Endometrial microvascular endothelial cells (primary cell): Measurements from ENCODE around the gene ABHD2. TPM values are rescaled to one million over a fixed set of nuclear protein-coding genes. Genes with fewer than 3 reads are reported as not detected.
"Not testable (repeated sequence)": the region's sequence is repeated elsewhere in the genome, so short reads cannot be mapped to it uniquely, and the experiment has no call there.

Experiments used
- in situ Hi-C: cut with HindIII; loops from 2 replicates; pipeline ENCODE4 v1.10.0; 2017; ENCODE audit warnings: low sequenced_read_pairs, low pct_unique_long_range_greater_than_20kb; ENCODE audit errors: inconsistent ontology term
- total RNA-seq: library from RNA; depleted of rRNA; stranded (reverse); fragments of >200 nt; gene quantifications from one replicate; pipeline ENCODE4 v1.2.3, GENCODE V29; 2015; ENCODE audit errors: inconsistent ontology term

The ABHD2 gene
- total RNA-seq, 1 donor from 2014 or later = 62.9 TPM

GRCh38 chr15:89113296-89114024, 25.2 kb downstream of the ABHD2 start:
- in situ Hi-C loops = no loop called here

DNA sequence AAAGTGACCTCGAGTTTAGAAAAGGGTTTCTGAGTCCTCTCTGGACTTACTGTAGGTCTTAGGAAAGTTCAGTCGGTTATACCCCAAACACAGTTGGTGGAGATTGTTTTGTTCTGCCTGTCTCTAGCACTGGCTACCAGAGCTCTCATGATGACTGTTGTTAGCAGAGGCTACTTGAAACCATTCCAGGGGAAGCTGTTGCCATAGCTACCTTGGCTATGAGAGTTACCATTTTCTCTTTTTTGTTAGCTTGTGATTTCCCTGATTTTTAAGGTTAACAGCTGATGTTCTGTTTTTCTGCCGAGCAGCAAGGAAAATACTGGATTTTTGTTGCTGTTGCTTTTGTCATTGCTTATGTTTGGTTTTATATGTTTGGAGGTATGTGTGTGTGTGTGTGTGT, 26.7 kb downstream of the ABHD2 start:
- in situ Hi-C loops = no loop called here

- in situ Hi-C loops = no loop called here
Measured at GRCh38 chr15:89115547-89115946, 27.3 kb downstream of the ABHD2 start.

DNA sequence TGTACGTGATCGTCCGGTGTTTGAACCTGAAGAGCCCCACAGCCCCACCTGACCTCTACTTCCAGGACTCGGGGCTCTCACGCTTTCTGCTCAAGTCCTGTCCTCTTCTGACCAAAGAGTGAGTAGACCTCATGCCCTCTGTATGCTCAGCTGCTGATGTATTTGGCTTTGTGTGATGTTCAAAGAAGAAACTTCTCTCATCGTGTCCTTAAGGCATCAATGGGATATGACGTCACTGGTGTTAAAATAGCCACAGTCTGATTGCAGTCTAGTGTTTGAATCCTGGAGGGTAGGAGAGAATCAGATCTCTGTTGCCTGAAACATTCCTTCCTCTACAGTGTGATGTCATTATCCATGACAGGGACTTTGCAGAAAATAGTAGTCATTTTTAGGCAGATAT, 28.1 kb downstream of the ABHD2 start:
- in situ Hi-C loops = no loop called here

- in situ Hi-C loops = no loop called here
Measured at GRCh38 chr15:89117790-89118189, 29.5 kb downstream of the ABHD2 start.

GRCh38 chr15:89118481-89118989, 30.3 kb downstream of the ABHD2 start:
- in situ Hi-C loops = no loop called here

GRCh38 chr15:89119489-89120478, 31.5 kb downstream of the ABHD2 start:
- in situ Hi-C loops = no loop called here

GRCh38 chr15:89120479-89121000, 32.3 kb downstream of the ABHD2 start:
- in situ Hi-C loops = not testable (repeated sequence)

GRCh38 chr15:89121414-89121813, 33.2 kb downstream of the ABHD2 start:
- in situ Hi-C loops = no loop called here

DNA sequence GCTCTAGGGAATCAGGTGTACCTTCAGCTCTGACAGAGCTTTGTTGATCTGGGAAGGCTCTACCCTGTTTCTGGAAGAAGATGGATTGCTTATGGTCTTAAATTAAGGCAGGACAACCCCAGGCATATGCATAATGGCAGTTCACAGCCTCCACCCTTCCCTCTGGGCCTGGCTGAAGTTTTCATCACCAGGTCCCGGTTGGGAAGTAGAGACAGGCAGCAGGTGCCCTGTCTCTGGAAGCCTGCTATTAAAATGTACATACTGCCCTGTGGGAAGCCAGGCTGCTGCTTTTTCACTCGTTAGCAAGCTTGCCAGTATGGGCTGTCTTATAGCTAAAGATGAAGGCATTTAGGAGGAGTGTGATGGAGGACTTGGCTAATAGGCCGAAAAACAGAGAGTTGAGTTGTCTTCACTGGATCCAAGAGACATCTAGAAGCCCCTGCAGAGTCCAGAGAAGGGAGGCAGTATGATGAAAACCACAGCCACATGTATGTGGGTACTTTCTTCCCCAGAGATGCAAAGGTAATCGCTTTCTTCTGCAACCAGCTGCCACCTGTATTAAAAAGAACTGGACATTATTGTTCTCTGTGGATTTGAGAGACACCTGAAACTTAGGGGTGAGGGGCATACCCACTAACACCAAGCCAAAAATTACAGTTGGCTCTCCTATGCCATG, 34.4 kb downstream of the ABHD2 start:
- in situ Hi-C loops = no loop called here

DNA sequence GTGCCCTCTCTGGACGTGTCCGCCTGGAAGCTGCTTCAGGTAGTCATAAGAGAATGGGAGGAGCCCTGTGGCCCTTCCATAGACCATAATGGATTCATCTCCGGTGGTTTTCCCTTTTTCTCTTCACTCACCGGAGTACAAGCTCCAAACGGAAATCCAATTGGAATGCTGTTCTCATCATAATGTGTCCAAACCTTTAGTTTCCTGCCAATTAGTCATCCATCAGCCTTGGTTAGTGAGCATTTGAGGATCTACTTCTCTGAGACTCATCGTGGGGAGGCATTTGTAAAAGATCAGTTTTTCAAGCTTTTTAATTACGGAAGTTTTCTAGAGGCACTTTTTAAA, 34.9 kb downstream of the ABHD2 start:
- in situ Hi-C loops = no loop called here

DNA sequence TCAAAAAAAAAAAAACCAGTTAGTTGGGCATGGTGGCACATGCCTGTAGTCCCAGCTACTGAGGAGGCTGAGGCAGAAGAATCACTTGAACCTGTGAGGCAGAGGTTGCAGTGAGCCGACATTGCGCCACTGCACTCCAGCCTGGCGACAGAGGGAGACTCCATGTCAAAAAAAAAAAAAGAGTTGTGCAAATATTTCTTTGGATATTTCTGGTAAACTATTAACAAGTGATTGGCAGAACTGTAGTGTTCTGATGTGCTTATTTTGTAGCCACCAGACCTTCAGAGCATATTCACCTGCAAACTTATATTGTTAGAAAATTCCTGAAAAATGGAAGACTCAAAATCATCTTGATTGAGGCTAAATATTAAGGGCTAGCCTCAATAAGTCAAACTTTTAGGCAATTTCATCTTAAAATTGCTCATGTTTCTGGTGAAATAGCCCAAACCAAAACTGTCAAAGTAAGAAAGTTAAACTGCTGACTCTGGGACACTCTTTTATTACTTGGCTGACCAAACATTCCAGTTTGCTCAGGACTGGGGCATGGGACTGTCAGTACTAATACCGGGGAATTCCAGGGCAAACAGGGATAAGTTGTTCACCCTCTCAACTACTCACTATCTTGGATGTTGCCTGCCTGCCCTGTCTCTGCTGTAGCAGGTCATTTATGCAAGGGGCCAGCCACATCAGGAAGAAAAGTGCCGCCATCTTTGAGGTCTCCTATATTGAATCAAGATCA, 37.0 kb downstream of the ABHD2 start:
- in situ Hi-C loops = no loop called here

DNA sequence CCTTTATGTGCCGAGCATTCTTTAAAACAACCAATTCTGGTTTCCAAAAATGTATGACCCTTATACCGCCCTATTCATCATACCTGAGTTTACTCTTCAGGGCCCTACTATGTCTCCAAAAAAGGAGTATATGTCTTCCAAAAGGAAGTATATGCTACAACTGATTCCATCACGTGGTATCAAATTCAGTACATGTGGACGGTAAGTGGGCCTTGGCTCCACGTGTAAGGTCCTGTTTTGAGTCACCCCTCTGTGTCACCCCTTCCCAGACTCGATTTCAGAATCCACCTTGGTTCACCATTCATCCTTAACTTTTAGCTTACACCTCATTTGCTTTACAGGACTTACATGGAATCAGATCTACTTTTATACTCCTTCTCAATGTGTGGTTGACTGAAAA, 37.8 kb downstream of the ABHD2 start:
- in situ Hi-C loops = no loop called here

GRCh38 chr15:89127054-89127702, 38.9 kb downstream of the ABHD2 start:
- in situ Hi-C loops = no loop called here

DNA sequence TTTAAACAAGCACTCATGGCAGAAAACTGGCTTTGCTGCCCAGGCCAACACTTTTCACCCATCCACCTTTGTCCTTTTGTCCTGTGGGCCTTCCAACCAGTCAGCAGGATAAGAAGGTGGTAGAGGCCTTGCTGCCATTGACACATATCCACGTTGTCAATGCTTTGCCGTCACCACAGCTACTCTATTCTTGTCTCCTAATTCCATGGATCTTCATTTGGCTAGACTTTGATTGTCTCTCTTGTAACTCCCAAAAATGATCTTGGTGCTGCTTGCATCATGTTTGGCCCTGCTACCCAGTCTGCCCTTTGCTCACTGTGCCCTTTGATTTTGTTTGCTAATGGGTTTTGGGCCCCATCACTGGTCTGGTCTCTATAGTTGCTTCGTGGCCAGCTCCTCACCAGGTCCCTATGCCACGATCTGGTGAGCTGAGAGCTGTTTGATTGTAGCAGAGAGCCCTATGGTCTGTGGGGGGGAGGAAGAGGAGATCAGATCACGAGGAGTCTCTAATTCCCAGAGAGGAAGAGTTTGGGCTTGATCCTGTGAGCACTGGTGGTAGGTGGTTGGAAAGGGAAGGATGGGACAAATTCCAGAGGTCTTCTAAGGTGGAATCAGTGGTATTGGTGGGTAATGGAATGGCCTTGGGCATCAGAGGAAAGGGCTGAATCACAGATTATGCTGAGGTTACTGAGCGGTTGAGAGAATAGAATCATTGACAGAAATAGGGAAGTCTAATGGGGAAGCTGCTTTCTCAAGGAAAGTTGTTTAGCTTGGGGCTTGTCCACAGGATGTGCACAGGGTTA, 40.3 kb downstream of the ABHD2 start:
- in situ Hi-C loops = no loop called here

GRCh38 chr15:89129123-89129815, 41.0 kb downstream of the ABHD2 start:
- in situ Hi-C loops = no loop called here

DNA sequence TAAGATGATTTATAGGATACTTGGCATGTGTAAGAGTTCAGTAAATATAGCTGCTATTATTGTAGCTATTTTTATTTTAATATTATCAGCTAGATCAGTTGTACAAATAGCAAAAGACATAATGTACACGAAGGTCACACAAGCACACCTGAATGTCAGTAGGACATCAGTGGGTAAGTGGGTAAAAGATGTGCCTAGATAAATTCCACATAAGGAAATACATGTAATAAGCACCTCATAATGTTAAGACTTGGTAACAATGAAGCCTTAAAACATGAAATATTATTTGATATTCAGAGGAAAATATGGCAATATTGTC, 41.5 kb downstream of the ABHD2 start:
- in situ Hi-C loops = loop anchor here (5.0 kb wide), 1 partner anchor 37 kb away; no protein-coding TSS in a partner anchor
